Neural cell (in vitro differentiated cells): ENCODE results near the gene RESF1.

ENCODE experiments used
- CTCF ChIP-seq: fragments of 450-650 bp; IDR thresholded peaks from 2 replicates; pipeline ENCODE4 v1.5.1; 2014; ENCODE audit warnings: antibody characterized with exemption, mild to moderate bottlenecking, moderate library complexity; ENCODE audit not compliant: poor library complexity, severe bottlenecking
- POLR2AphosphoS5 ChIP-seq: IDR thresholded peaks from 2 replicates; pipeline ENCODE4 v1.6.1; 2012

- no peak for TF ChIP-seq CTCF
- no peak for TF ChIP-seq POLR2AphosphoS5
Observed at GRCh38 chr12:31931796-31932715, 27.2 kb upstream of the RESF1 start.
